Measurements from ENCODE around the gene BTF3.

DNA sequence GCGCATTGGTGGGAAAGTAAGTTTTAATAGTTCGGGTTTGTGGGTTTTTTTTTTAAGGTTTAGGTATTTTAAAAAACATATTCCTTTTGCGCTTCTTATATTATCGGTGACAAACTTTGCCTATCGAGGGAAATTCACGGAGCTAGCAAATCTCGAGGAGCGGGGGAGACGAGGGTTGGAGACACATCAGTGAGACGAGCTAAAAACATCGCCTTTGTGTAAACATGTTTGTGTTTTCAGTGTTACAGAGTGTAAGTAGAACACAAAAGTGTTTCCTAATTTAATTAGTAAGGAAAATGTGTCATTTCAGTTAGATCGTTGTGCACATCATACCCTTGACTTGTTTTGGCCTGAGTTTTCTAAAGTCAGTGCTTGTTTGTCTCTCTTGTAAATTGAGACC lies 945 bp downstream of the BTF3 start:
- TF ChIP-seq POLR2A (IDR thresholded peaks at IDR 0.05; ENCODE audit: low read length) (no peak), GATA1 (IDR thresholded peaks at IDR 0.05; ENCODE audit: low read depth, low read length) (no peak)

Measured in erythroblast (primary cell).